Endothelial cell of umbilical vein (primary cell): ENCODE results near the gene GNAQ. TPM values are rescaled to one million over a fixed set of nuclear protein-coding genes. Genes with fewer than 3 reads are reported as not detected.

ENCODE experiments used
- BruUV-seq: library from RNA; stranded (reverse); fragments of 400-500 nt; replicated peaks from 2 replicates; lab custom pipeline; 2021; lab: Mats Ljungman, UMichigan
- CTCF ChIA-PET: fragments of 300-600, 350-600 bp; sonication (Branson Sonifier 250); formaldehyde crosslinking; loops from one replicate; lab custom pipeline; 2021; ENCODE audit warnings: antibody characterized with exemption, inconsistent platforms; lab: Charles Lee
- POLR2A ChIA-PET: fragments of 300-600, 350-600 bp; sonication (Branson Sonifier 250); formaldehyde crosslinking; loops from one replicate; lab custom pipeline; 2021; ENCODE audit warnings: antibody characterized with exemption, inconsistent platforms; lab: Charles Lee
- DNase-seq: peaks from one replicate; pipeline ENCODE4 v3.0.0-alpha.2; 2011; ENCODE audit warnings: low read depth, low spot score
- FAIRE-seq: peaks from 2 replicates; lab custom pipeline; 2011; peaks lifted over from hg19 to GRCh38; lab: Jason Lieb, UNC
- H2AFZ ChIP-seq: 2 replicates; pipeline ENCODE4 v1.6.0; 2012; ENCODE audit warnings: low read depth, low read length, control low read depth, inconsistent platforms
- H3K27ac ChIP-seq: 2 replicates; pipeline ENCODE4 v1.5.1; 2011; ENCODE audit warnings: low read depth, mild to moderate bottlenecking, control low read depth, low read length, moderate library complexity; ENCODE audit not compliant: insufficient read depth
- H3K27me3 ChIP-seq, 2 experiments: 2 replicates each; pipeline versions ENCODE4 v1.6.0 to v1.6.1; 2011; ENCODE audit warnings: low read length in 2 of 2, mixed read lengths in 1 of 2; ENCODE audit not compliant: control insufficient read depth in 2 of 2, insufficient read depth in 2 of 2
- H3K36me3 ChIP-seq, 2 experiments: 2 replicates in 1 of 2; 3 replicates in 1 of 2; pipeline ENCODE4 v1.5.1; 2011; ENCODE audit warnings: low read length in 2 of 2, mild to moderate bottlenecking in 1 of 2, moderate library complexity in 1 of 2; ENCODE audit not compliant: control insufficient read depth in 2 of 2, insufficient read depth in 2 of 2; ENCODE audit errors: extremely low read depth in 1 of 2
- H3K4me1 ChIP-seq: 3 replicates; pipeline ENCODE4 v1.5.1; 2011; ENCODE audit warnings: mild to moderate bottlenecking, low read length; ENCODE audit not compliant: control insufficient read depth, insufficient read depth; ENCODE audit errors: extremely low read depth
- H3K4me2 ChIP-seq: 2 replicates; pipeline ENCODE4 v1.6.1; 2011; ENCODE audit warnings: low read length, control low read depth, mixed read lengths; ENCODE audit not compliant: insufficient read depth
- H3K4me3 ChIP-seq, 3 experiments: fragments of 200-600 bp in 1 of 3; sonication (generic), shearing (Covaris generic) in 1 of 3; replicated peaks in 1 of 3; 2 replicates each; pipeline ENCODE4 v1.5.1; 2011 to 2016; ENCODE audit warnings: control low read depth in 3 of 3, low read length in 3 of 3, mild to moderate bottlenecking in 2 of 3, inconsistent platforms in 1 of 3, low read depth in 1 of 3, moderate library complexity in 1 of 3; ENCODE audit not compliant: insufficient read depth in 1 of 3
- H3K79me2 ChIP-seq: 2 replicates; pipeline ENCODE4 v1.6.0; 2012; ENCODE audit warnings: low read length, inconsistent platforms; ENCODE audit not compliant: control insufficient read depth, insufficient read depth
- H3K9ac ChIP-seq: replicated peaks from 2 replicates; pipeline ENCODE3; 2011; ENCODE audit warnings: low read length, control low read depth; ENCODE audit not compliant: insufficient read depth; ENCODE audit errors: extremely low read depth
- H3K9me1 ChIP-seq: replicated peaks from 3 replicates; pipeline ENCODE4 v1.6.0; 2011; ENCODE audit warnings: mild to moderate bottlenecking, low read length; ENCODE audit not compliant: control insufficient read depth, insufficient read depth; ENCODE audit errors: extremely low read depth
- H3K9me3 ChIP-seq: replicated peaks from 2 replicates; pipeline ENCODE4 v1.5.1; 2012; ENCODE audit warnings: low read length, inconsistent platforms; ENCODE audit not compliant: control insufficient read depth, insufficient read depth
- H4K20me1 ChIP-seq: replicated peaks from 2 replicates; pipeline ENCODE3; 2011; ENCODE audit warnings: mild to moderate bottlenecking, low read length; ENCODE audit not compliant: control insufficient read depth, insufficient read depth; ENCODE audit errors: extremely low read depth
- EZH2 ChIP-seq: IDR thresholded peaks from 2 replicates; pipeline ENCODE4 v1.6.1; 2012; ENCODE audit warnings: borderline replicate concordance, low read depth, mild to moderate bottlenecking, moderate library complexity, low read length, inconsistent platforms; ENCODE audit not compliant: severe bottlenecking
- FOS ChIP-seq: IDR thresholded peaks from 2 replicates; pipeline ENCODE4 v1.6.1; 2011; ENCODE audit warnings: mild to moderate bottlenecking, low read length, moderate library complexity, borderline replicate concordance; ENCODE audit not compliant: insufficient read depth
- GATA2 ChIP-seq: IDR thresholded peaks from 2 replicates; pipeline ENCODE4 v1.7.0; 2011; ENCODE audit warnings: low read depth, mild to moderate bottlenecking, moderate library complexity, mixed read lengths, low read length; ENCODE audit not compliant: insufficient read length, insufficient read depth
- JUN ChIP-seq: IDR thresholded peaks from 2 replicates; pipeline ENCODE4 v1.6.1; 2011; ENCODE audit warnings: borderline replicate concordance, low read depth; ENCODE audit not compliant: insufficient read length, insufficient read depth
- MYC ChIP-seq: IDR thresholded peaks from one replicate; pipeline ENCODE4 v1.6.1; 2011; ENCODE audit warnings: mild to moderate bottlenecking, low read depth, low read length
- POLR2A ChIP-seq: IDR thresholded peaks from 2 replicates; pipeline ENCODE4 v1.6.1; 2012; ENCODE audit warnings: low read depth, mild to moderate bottlenecking, control low read depth, low read length
- POLR2AphosphoS5 ChIP-seq: IDR thresholded peaks from 2 replicates; pipeline ENCODE4 v1.6.1; 2012; ENCODE audit warnings: low read depth, mild to moderate bottlenecking, control low read depth, low read length, moderate library complexity; ENCODE audit not compliant: insufficient read depth
- dilution Hi-C: fragments of 300-500 bp; cut with MboI; formaldehyde crosslinking; loops from one replicate; pipeline ENCODE4 v1.15.0; 2019; ENCODE audit warnings: low sequenced_read_pairs; ENCODE audit not compliant: extremely low pct_ligation_motif_present
- intact Hi-C: fragments of 100-400 bp; cut with micrococcal nuclease; formaldehyde crosslinking; loops from one replicate; pipeline ENCODE4 v1.10.0; 2022
- polyA plus RNA-seq, 4 experiments: library from polyadenylated mRNA; depleted of rRNA in 3 of 4; stranded (reverse) in 3 of 4; unstranded in 1 of 4; fragments of >200 nt; gene quantifications; 2 replicates each; pipeline versions ENCODE4 v1.2.1 to v1.2.3, GENCODE V29; 2011 to 2012; ENCODE audit warnings: missing spikeins in 1 of 4
- total RNA-seq: library from RNA; stranded (reverse); gene quantifications from 2 replicates; pipeline ENCODE4 v1.2.3, GENCODE V29; 2021
- TF ChIP-seq, protein P1 (sequence below): IDR thresholded peaks from 2 replicates; pipeline ENCODE4 v1.6.1; 2011; ENCODE audit not compliant: insufficient read depth, insufficient read length
- TF ChIP-seq, protein P2 (sequence below), 2 donors: IDR thresholded peaks; 1 replicate in 1 of 2; 2 replicates in 1 of 2; pipeline ENCODE4 v1.5.1; 2011; ENCODE audit warnings: low read length in 2 of 2, mild to moderate bottlenecking in 2 of 2, moderate library complexity in 2 of 2, control low read depth in 1 of 2, inconsistent platforms in 1 of 2, low read depth in 1 of 2; ENCODE audit not compliant: insufficient read depth in 1 of 2; ENCODE audit errors: extremely low read depth in 1 of 2

Gene GNAQ
- total and polyA plus RNA-seq, 2 donors (not counting 3 experiments of a cell fraction or from before 2014, with no cell fraction given), result 26.1 to 67.3 TPM

DNA sequence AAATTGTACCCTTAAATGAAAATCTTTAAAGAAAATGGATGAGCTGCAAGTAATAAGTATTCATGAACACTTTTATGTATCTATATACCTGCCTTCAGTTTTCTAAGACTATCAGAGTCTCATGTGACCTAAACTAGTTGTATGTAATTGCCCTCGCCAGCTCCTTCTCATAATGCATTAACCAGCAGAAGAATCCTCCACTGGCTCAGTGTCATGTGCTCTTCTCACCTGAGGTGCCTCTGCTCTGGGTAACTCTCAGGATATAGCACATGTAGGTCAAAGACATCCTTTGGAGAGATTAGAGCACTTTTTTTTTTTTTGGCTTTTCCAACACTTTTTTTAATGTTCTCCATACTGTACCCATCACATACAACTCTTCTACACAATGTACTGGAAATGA, 199.8 kb downstream of the GNAQ start:
- H3K27me3 ChIP-seq, result no peaks in the 10 kb centered on the region
- H3K9ac ChIP-seq, result no peak overlapping the region
- H3K79me2 ChIP-seq, result peaks cover 8% of the 10 kb centered on the region
- H2AFZ ChIP-seq, result no peak overlapping the region
- DNase-seq (no peak), FAIRE-seq (no peak)
- H3K27ac ChIP-seq, result no peak overlapping the region
- intact Hi-C loops, result no loop called here
- no peaks in the 10 kb centered on the region for H4K20me1 ChIP-seq
- H3K9me3 ChIP-seq, result no peaks in the 10 kb centered on the region
- TF ChIP-seq EZH2, result no peak
- no peak for TF ChIP-seq JUN
- no peak for TF ChIP-seq POLR2A
- TF ChIP-seq, protein P1, sequence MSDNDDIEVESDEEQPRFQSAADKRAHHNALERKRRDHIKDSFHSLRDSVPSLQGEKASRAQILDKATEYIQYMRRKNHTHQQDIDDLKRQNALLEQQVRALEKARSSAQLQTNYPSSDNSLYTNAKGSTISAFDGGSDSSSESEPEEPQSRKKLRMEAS, result no peak
- TF ChIP-seq POLR2AphosphoS5, result no peak
- no peak for TF ChIP-seq FOS
- no peak for TF ChIP-seq GATA2
- TF ChIP-seq MYC, result no peak
- TF ChIP-seq, protein P2, sequence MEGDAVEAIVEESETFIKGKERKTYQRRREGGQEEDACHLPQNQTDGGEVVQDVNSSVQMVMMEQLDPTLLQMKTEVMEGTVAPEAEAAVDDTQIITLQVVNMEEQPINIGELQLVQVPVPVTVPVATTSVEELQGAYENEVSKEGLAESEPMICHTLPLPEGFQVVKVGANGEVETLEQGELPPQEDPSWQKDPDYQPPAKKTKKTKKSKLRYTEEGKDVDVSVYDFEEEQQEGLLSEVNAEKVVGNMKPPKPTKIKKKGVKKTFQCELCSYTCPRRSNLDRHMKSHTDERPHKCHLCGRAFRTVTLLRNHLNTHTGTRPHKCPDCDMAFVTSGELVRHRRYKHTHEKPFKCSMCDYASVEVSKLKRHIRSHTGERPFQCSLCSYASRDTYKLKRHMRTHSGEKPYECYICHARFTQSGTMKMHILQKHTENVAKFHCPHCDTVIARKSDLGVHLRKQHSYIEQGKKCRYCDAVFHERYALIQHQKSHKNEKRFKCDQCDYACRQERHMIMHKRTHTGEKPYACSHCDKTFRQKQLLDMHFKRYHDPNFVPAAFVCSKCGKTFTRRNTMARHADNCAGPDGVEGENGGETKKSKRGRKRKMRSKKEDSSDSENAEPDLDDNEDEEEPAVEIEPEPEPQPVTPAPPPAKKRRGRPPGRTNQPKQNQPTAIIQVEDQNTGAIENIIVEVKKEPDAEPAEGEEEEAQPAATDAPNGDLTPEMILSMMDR (IDR thresholded peaks at IDR 0.05; ENCODE audit: extremely low read depth in 1 of 2, insufficient read depth in 1 of 2, low read depth in 1 of 2, low read length in 2 of 2), result no peak
- peaks cover 3% of the 10 kb centered on the region for H3K4me1 ChIP-seq
- no peaks in the 10 kb centered on the region for H3K9me1 ChIP-seq
- no peaks in the 10 kb centered on the region for H3K36me3 ChIP-seq
- POLR2A ChIA-PET, result no interaction called here
- no peak overlapping the region for H3K4me3 ChIP-seq
- BruUV-seq, result no TSS peak
- no peak overlapping the region for H3K4me2 ChIP-seq
- dilution Hi-C loops, result no loop called here
- CTCF ChIA-PET, result interaction anchor here (1.0 to 1.5 kb wide), 3 partner anchors 9 to 145 kb away, joined by 3 to 5 read pairs (median 4); no protein-coding TSS in a partner anchor
